NCI-H1105 (cell line): ENCODE results near the gene PFDN5.

Source experiments
- DNase-seq: peaks from one replicate; lab custom pipeline; 2025; lab: John Stamatoyannopoulos, UW

The PFDN5 gene

DNA sequence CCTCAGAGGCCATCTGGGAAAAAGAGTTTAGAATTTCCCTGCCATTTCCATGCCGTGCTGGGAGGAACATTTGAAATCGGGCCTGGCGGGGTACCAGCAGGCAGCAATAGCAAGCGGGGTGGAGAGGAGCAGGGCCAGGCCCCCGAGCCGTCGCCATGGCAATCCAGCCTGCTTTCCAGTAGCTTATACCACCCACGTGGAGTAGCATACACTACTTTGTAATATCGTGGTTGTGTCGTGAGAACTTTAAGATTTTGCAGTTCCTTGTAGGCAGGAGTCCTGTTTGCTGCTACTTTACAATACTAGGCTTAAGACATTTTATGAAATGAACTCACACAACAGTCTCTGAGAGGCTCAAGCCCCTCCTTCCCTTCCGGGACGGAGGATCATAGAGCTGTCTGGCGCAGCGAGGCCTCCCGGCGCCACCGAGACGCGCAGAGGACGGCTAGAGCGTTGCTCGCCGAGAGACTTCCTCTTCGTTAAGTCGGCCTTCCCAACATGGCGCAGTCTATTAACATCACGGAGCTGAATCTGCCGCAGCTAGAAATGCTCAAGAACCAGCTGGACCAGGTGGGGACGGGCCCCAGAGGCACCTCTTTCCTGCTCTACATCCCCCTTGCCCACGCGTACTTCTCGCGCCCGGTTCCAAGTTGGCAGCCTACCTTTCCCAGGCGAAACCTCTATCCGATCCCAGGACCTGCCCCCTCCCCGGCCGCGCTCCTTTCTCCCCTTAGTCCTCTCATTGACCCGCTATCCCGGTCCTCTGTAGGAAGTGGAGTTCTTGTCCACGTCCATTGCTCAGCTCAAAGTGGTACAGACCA lies at the start of gene PFDN5:
Gene PFDN5, plus strand, starts transcription at position 473 of the 821 bp plus-strand sequence. Its CDS starts 26 bp downstream, at position 499.
- peak; percentile 56 for DNase-seq

GRCh38 chr12:53251477-53252348 lies 43.6 kb upstream of the PFDN5 start:
- peak; percentile 28 for DNase-seq

DNA sequence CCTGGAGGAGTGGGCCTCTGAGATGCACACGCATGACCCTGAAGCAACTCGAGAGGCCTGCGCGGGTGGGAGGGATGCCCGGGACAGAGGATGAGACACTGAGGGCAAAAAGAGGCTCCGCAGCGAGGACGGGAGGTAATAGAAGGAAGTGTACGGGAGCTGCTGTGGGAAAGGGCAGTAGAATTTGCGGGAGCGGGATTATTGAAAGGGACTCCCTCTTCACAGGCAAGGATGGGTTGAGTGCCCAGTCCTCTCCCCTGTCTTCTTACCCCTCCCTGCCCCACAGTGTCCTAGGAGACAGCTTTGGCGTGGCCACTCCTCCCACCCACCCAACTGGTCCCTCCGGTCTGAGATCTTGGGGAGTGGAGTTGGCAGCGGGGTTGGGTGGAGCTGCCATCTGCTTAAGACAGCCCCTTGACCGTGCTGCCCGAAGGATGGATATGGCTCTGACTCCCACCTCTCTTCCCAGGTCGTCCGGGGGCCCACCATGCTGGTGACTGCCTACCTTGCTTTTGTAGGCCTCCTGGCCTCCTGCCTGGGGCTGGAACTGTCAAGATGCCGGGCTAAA lies 42.9 kb upstream of the PFDN5 start:
- no peak for DNase-seq

GRCh38 chr12:53253298-53253697 lies 42.0 kb upstream of the PFDN5 start:
- no peak for DNase-seq

DNA sequence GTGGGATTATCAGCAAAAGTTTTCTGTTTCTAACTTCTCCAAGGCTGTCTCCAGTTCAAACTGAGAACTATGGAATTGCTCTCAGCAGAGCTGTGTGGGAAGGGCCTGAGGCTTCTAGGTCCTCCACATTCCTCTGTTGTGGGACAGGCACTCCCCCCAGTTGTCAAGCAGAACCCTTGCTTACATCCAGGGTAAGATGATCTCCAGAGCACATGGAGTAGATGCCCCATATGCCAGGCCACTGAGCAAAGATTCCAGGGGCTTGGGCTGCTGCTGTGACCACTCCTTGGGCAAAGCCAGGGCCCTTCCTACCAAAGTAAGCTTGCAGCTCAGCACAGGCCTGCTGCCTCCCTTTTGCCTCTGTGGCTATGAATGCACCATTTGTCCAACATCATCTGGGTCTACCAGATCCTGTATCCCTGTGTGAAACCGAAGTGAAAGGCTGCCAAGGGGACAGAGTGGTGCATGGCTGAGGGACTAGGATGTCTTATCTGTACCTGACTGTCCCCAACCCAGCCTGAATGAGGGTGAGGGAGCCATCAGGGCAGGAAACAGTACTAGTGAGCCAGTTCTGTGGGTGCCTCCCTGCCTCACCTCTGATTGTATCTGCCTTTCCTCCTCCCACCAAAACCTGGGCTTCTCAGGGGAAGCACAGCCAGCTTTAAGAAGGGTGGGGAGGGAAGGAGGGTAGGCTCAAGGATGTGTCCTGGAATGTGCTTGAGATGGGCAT lies 40.4 kb upstream of the PFDN5 start:
- DNase-seq: no peak

GRCh38 chr12:53255996-53256395 lies 39.3 kb upstream of the PFDN5 start:
- no peak for DNase-seq

DNA sequence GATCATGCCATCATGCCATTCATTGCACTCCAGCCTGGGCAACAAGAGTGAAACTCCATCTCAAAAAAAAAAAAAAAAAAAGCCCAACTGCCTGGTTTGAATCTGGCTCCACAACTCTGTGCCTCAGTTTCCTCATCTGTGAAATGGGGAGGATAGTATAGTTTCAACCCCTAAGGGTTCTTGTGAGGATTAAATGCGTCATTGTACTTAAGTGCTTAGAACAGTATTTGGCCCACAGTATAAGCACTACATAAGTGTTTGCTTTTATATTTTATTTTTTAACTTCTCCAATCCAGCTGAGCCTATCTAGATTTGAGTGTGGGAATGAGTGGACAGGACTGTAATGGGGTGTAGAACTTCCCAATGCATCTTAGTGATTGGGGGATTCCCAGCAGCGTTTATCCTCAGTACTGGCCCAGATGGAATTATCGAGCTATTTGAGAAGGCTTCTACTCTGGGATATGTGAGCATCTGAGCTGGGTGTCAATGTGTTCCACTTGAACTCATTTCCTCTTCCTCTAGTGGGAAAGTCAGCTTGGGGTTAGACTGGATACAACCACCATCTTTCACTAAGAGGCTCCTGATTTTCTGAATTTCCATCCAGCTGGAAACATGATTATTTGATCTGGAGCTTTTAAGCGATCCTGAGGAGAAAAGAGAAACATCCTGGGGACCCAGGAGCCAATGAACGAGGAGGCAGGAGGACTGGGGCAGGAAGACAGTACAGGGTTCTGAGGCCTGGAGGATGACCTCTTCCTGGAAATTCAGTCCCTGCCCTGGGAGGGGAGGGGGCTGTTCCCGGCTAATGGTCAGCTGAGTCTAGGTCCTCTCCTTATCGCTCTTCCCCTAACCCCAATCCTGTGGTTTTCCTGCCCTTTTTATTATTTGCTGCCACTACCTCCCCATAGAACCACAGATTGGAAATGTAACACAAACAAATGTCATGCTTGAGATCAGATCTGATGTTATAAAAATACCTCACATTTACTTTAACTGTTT lies 36.5 kb upstream of the PFDN5 start:
- DNase-seq: no peak

DNA sequence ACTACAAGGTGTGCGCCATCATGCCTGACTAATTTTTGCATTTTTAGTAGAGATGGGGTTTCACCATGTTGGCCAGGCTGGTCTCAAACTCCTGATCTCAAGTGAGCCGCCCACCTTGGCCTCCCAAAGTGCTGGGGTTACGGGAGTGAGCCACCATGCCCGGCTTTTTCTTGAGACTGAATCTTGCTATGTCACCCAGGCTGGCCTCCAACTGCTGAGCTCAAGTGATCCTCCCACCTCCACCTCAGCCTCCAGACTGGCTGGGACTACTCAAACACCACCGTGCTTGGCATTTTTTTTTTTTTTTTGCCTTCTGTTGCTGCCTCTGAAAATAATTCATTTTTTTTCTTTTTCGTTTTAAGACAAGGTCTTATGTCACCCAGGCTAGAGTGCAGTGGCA lies 35.5 kb upstream of the PFDN5 start:
- DNase-seq: no peak

DNA sequence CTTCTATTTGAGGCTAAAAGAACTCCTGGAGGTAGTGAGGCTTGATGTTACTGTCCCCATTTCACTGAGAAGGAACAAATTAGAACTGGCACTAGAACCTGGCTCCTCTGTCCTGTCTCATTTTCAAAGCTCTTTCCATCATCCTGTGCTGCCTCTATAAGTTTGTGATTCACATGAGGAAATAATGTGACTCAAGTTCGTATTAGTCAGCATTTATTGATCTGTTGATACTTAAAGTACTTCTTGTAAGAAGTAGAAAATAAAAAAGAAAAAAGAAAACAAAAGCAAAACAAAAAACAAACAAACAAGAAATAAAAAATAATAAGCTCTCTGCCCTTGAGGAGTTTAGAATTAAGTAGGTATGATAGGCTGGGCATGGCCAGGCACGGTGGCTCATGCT lies 29.6 kb upstream of the PFDN5 start:
- no peak for DNase-seq

- DNase-seq: no peak
Observed at GRCh38 chr12:53267306-53267998, 27.9 kb upstream of the PFDN5 start.

DNA sequence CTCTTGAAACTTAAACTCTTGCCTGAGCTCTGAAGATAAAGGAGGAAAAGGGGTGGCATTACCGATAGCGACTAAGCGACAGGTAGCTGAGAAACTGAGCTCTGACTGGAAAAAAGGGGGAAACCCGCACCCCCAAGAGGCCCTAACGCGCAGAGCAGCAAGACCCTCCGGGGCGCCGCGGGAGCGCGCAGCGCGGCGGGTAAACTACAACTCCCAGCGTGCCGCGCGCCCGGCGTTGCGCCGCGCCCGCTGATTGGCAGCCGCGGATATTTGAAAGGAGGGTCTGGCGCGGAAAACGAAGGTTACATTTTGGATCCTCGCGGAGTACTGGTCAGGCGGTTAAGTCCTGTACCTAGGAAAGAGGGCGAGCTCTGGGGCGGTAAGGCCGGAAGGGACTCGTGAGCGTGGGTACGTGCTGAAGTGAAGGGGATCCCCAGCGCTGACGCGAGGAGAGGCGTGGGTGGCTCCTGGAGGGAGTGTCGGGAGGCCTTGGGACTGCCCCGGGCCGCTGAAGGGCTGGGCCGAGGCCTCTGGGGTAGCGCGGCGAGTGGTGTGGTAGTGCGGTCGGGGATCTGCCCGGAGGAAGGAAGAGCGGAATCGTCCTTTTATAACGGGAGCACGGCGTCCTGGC lies 27.2 kb upstream of the PFDN5 start, which contains the start of gene ESPL1:
Gene ESPL1, plus strand, starts transcription at position 301 of the 631 bp plus-strand sequence. CDS start 468 bp downstream, outside the sequence.
- DNase-seq: peak; percentile 32

- no peak for DNase-seq
Observed at GRCh38 chr12:53268630-53269562, 26.4 kb upstream of the PFDN5 start.

GRCh38 chr12:53274445-53274844 lies 20.9 kb upstream of the PFDN5 start:
- DNase-seq: no peak

GRCh38 chr12:53276511-53276910 lies 18.8 kb upstream of the PFDN5 start:
- no peak for DNase-seq

- DNase-seq: no peak
Observed at GRCh38 chr12:53277981-53278380, 17.4 kb upstream of the PFDN5 start.

DNA sequence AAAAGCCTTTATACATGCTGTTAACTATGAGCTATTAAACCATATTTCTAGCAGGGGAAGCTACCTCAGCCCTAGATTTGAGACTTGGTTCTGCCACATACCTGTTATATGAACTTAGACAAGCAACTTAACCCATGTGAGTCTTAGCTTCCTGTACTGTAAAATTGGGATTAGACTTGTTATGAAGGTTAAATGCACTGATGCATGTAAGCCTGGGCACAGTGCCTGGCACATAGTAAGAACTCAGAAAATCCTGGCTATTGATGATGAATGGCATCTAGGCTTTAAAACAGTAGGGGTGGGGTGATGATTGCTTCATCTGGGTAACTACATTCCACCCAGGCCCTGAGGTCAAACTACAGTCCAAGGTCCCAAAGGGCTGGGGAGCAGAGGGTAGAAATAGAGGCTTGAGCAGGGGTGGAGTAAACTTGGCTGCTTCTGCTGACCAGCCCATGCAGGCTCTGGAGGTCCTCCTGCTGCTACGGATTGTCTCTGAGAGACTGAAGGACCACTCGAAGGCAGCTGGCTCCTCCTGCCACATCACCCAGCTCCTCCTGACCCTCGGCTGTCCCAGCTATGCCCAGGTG lies 16.0 kb upstream of the PFDN5 start:
- no peak for DNase-seq

- no peak for DNase-seq
Observed at GRCh38 chr12:53279888-53280498, 15.3 kb upstream of the PFDN5 start.

GRCh38 chr12:53286448-53286847 lies 8.9 kb upstream of the PFDN5 start:
- no peak for DNase-seq
